ENCODE data around the gene HPCAL1.

GRCh38 chr2:10415048-10415447 is 112.3 kb downstream of the HPCAL1 start:
- TF ChIP-seq CTCF (IDR thresholded peaks at IDR 0.05), result no peak
- no peak for TF ChIP-seq EZH2 (IDR thresholded peaks at IDR 0.05; ENCODE audit: borderline replicate concordance, insufficient read depth, low read depth, low read length, poor library complexity, severe bottlenecking)
